Endodermal cell (in vitro differentiated cells): Measurements from ENCODE around the gene RCAN2. TPM values are rescaled to one million over a fixed set of nuclear protein-coding genes. Genes with fewer than 3 reads are reported as not detected.

Experiments used
- DNase-seq: peaks from one replicate; pipeline ENCODE4 v3.0.0-alpha.2; 2017
- H3K27ac ChIP-seq: 2 replicates; pipeline ENCODE4 v1.5.1; 2013; ENCODE audit warnings: mild to moderate bottlenecking, low read depth, low read length, moderate library complexity
- H3K27me3 ChIP-seq: 2 replicates; pipeline ENCODE4 v1.6.1; 2013; ENCODE audit warnings: mild to moderate bottlenecking, low read length, moderate library complexity; ENCODE audit not compliant: insufficient read depth, control insufficient read depth, poor library complexity, severe bottlenecking
- H3K36me3 ChIP-seq: 2 replicates; pipeline ENCODE4 v1.7.0; 2013; ENCODE audit warnings: mild to moderate bottlenecking, low read length, moderate library complexity; ENCODE audit not compliant: control insufficient read depth, insufficient read depth
- H3K4me1 ChIP-seq: one replicate; pipeline ENCODE4 v1.7.0; 2013; ENCODE audit warnings: low read length; ENCODE audit not compliant: control insufficient read depth, insufficient read depth
- H3K4me3 ChIP-seq: 2 replicates; pipeline ENCODE4 v1.5.1; 2013; ENCODE audit warnings: mild to moderate bottlenecking, low read length, moderate library complexity
- H3K9ac ChIP-seq: 2 replicates; pipeline ENCODE4 v1.6.1; 2013; ENCODE audit warnings: mild to moderate bottlenecking, low read length, moderate library complexity; ENCODE audit not compliant: poor library complexity, severe bottlenecking; ENCODE audit errors: extremely low read depth
- H3K9me3 ChIP-seq: 2 replicates; pipeline ENCODE4 v1.6.1; 2013; ENCODE audit warnings: mild to moderate bottlenecking, low read length, moderate library complexity; ENCODE audit not compliant: control insufficient read depth
- H3K27ac Mint-ChIP-seq: 2 replicates; pipeline ENCODE4 v1.8.0; 2020; ENCODE audit warnings: mixed read lengths
- H3K27me3 Mint-ChIP-seq: 2 replicates; pipeline ENCODE4 v1.8.0; 2021; ENCODE audit warnings: mild to moderate bottlenecking, mixed read lengths; ENCODE audit not compliant: insufficient read depth
- H3K36me3 Mint-ChIP-seq: 2 replicates; pipeline ENCODE4 v1.8.0; 2020; ENCODE audit warnings: low read depth, mixed read lengths
- H3K4me1 Mint-ChIP-seq: 2 replicates; pipeline ENCODE4 v1.8.0; 2020; ENCODE audit warnings: mixed read lengths
- H3K4me3 Mint-ChIP-seq: 2 replicates; pipeline ENCODE4 v1.8.0; 2020; ENCODE audit warnings: mild to moderate bottlenecking, moderate library complexity, mixed read lengths
- H3K9me3 Mint-ChIP-seq: 2 replicates; pipeline ENCODE4 v1.8.0; 2020; ENCODE audit warnings: mild to moderate bottlenecking, mixed read lengths
- WGBS, 2 experiments: methylation state at CpG; one replicate each; pipeline versions ENCODE4 v1.1.5 to v1.1.7; 2013; ENCODE audit warnings: missing lambda C conversion rate in 2 of 2, mixed read lengths in 1 of 2; ENCODE audit not compliant: insufficient coverage in 1 of 2, insufficient read length in 1 of 2; 5-methylcytosine and 5-hydroxymethylcytosine counted together
- total RNA-seq, 2 donors: library from RNA; stranded (reverse); fragmentation: NEBNext Ultra II Directional in 1 of 2; extraction: Animal tissue kit (Norgen Biotek cat#: 25700) in 1 of 2; gene quantifications; 2 replicates in 1 of 2; 3 replicates in 1 of 2; pipeline ENCODE4 v1.2.1, GENCODE V29; 2021
- TF ChIP-seq, protein P1 (sequence below): fragments of 200-600 bp; sonication (generic); conservative IDR thresholded peaks from 2 replicates; pipeline ENCODE4 v1.5.0; 2021; ENCODE audit warnings: antibody characterized with exemption, mild to moderate bottlenecking

Gene RCAN2
- total RNA-seq, 2 donors from 2014 or later, result 15.7 to 16.7 TPM

DNA sequence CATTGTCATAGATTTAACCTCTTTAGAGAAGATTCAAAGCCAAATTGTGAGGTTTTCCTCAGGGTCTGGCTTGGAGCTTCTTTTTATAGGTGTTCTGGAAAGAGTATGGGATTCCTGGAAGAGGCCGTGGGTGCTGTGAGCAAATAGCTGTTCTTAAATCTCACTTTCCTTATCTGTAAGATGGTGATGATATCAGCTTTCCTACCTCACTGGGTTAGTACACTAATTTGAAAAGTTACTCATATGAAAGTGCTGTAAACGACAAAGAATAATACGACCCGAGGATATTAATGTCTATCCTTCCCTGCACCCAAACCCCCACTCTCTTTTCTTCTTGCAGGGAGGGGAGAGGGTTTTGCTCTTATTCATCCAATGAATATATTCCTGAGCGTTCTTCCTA is 203.6 kb downstream of the RCAN2 start:
- 53 to 86% methylated on average over 2 to 5 of the region's 5 CpGs for WGBS, 2 experiments
- Histone ChIP-seq H3K4me3 (no peak overlapping the region), H3K27me3 (no peaks in the 10 kb centered on the region), H3K9ac (no peak overlapping the region), H3K4me1 (no peaks in the 10 kb centered on the region), H3K27ac (no peak overlapping the region), H3K9me3 (no peaks in the 10 kb centered on the region), H3K36me3 (no peaks in the 10 kb centered on the region)
- no peaks in the 10 kb centered on the region for H3K9me3 Mint-ChIP-seq
- H3K27ac Mint-ChIP-seq, result no peak overlapping the region
- H3K4me3 Mint-ChIP-seq, result no peak overlapping the region
- no peaks in the 10 kb centered on the region for H3K36me3 Mint-ChIP-seq
- TF ChIP-seq, protein P1, sequence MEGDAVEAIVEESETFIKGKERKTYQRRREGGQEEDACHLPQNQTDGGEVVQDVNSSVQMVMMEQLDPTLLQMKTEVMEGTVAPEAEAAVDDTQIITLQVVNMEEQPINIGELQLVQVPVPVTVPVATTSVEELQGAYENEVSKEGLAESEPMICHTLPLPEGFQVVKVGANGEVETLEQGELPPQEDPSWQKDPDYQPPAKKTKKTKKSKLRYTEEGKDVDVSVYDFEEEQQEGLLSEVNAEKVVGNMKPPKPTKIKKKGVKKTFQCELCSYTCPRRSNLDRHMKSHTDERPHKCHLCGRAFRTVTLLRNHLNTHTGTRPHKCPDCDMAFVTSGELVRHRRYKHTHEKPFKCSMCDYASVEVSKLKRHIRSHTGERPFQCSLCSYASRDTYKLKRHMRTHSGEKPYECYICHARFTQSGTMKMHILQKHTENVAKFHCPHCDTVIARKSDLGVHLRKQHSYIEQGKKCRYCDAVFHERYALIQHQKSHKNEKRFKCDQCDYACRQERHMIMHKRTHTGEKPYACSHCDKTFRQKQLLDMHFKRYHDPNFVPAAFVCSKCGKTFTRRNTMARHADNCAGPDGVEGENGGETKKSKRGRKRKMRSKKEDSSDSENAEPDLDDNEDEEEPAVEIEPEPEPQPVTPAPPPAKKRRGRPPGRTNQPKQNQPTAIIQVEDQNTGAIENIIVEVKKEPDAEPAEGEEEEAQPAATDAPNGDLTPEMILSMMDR, result no peak
- no peak for DNase-seq
- H3K27me3 Mint-ChIP-seq, result no peaks in the 10 kb centered on the region
- H3K4me1 Mint-ChIP-seq, result peaks cover 6% of the 10 kb centered on the region

DNA sequence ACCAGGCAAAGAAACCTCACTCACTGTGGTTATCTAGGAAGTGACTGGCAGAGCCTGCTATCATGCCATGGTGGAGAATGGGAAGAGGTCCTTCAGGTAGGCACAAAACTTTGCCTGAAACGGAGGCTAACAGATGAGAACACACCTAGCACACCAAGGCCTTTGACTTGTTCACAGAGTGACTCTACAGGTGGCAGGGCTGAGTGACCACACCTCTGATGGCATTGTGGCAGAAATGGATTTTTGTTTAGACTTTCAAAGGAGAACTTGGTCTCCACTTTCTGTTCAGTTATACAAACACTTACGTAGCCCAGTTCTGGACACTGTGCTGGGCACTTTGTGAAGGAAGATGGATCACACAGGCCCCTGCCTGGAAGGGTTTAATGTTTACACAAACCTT is 204.2 kb downstream of the RCAN2 start:
- 92 to 94% methylated on average over 2 of the region's 2 CpGs for WGBS, 2 experiments
- H3K36me3 ChIP-seq, result no peaks in the 10 kb centered on the region
- TF ChIP-seq, protein P1, result no peak

DNA sequence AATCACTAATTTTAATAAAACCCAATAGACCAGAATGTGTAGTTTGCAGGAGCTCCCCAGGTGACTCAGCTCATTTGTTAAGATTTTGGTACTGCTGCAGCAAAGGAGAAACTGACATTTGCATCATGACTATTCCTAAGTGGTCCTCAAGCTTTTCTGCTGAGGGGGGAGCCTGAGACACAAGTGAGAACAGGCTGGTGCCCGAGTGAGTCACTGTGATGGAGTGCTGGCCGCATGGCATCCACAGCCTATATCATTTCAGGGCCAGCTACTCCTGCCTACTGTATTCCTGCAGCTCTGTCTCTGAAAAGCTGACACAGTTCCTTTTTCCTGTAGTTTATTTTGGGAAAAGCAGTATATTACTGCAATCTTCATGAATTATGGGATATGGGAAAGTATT is 206.8 kb downstream of the RCAN2 start:
- Histone ChIP-seq H3K36me3 (no peaks in the 10 kb centered on the region), H3K9me3 (no peaks in the 10 kb centered on the region), H3K27ac (no peak overlapping the region), H3K27me3 (no peaks in the 10 kb centered on the region), H3K4me1 (no peaks in the 10 kb centered on the region), H3K9ac (no peak overlapping the region), H3K4me3 (no peak overlapping the region)
- WGBS, 2 experiments, result 88 to 90% methylated on average over 2 of the region's 2 CpGs
- Mint-ChIP-seq H3K36me3 (no peaks in the 10 kb centered on the region), H3K27ac (no peak overlapping the region), H3K4me1 (no peaks in the 10 kb centered on the region), H3K4me3 (no peak overlapping the region), H3K27me3 (no peaks in the 10 kb centered on the region), H3K9me3 (no peaks in the 10 kb centered on the region)
- DNase-seq, result no peak
- TF ChIP-seq, protein P1, result no peak

More for the DNA sequence above, 204.2 kb downstream of the RCAN2 start:
- Mint-ChIP-seq H3K36me3 (no peaks in the 10 kb centered on the region), H3K9me3 (no peaks in the 10 kb centered on the region), H3K27ac (no peak overlapping the region), H3K4me3 (no peak overlapping the region), H3K27me3 (no peaks in the 10 kb centered on the region), H3K4me1 (peaks cover 6% of the 10 kb centered on the region)
- Histone ChIP-seq H3K27ac (no peak overlapping the region), H3K27me3 (no peaks in the 10 kb centered on the region), H3K4me1 (no peaks in the 10 kb centered on the region), H3K9ac (no peak overlapping the region), H3K4me3 (no peak overlapping the region), H3K9me3 (no peaks in the 10 kb centered on the region)
- DNase-seq, result no peak
